Ascending aorta (tissue), 2 donors: ENCODE measurements around the gene DENND6A. TPM values are rescaled to one million over a fixed set of nuclear protein-coding genes. Genes with fewer than 3 reads are reported as not detected.

Source experiments
- DNase-seq, 2 donors: peaks; one replicate each; pipeline ENCODE4 v3.0.0-alpha.2; 2019; ENCODE audit warnings: low spot score in 2 of 2
- H3K27ac ChIP-seq, 2 donors: fragments of 200-600 bp; sonication (generic); one replicate each; pipeline ENCODE4 v1.5.1; 2016 to 2017; ENCODE audit warnings: mild to moderate bottlenecking in 1 of 2
- H3K27me3 ChIP-seq: fragments of 200-600 bp; sonication (generic); one replicate; pipeline ENCODE4 v1.5.1; 2017
- H3K36me3 ChIP-seq, 2 donors: fragments of 200-600 bp; sonication (generic); one replicate each; pipeline ENCODE4 v1.5.1; 2016
- H3K4me1 ChIP-seq, 2 donors: fragments of 200-600 bp; sonication (generic); one replicate each; pipeline ENCODE4 v1.5.1; 2016 to 2017; ENCODE audit warnings: mild to moderate bottlenecking in 1 of 2
- H3K4me3 ChIP-seq, 2 donors: fragments of 200-600 bp; sonication (generic); one replicate each; pipeline ENCODE4 v1.5.1; 2016 to 2017; ENCODE audit warnings: mild to moderate bottlenecking in 1 of 2
- H3K9me3 ChIP-seq, 2 donors: fragments of 200-600 bp; sonication (generic); one replicate each; pipeline ENCODE4 v1.5.1; 2016
- intact Hi-C: fragments of 100-400 bp; cut with DNase I; formaldehyde crosslinking; loops from one replicate; pipeline ENCODE4 v1.15.1; 2023
- total RNA-seq: library from RNA; depleted of rRNA; stranded (reverse); fragments of >200 nt; gene quantifications from one replicate; pipeline ENCODE4 v1.1.0, GENCODE V29; 2016
- TF ChIP-seq, protein P1 (sequence below), 3 experiments: fragments of 200-600 bp in 2 of 3; fragments of 450-650 bp in 1 of 3; sonication (generic) in 2 of 3; IDR thresholded peaks; one replicate each; pipeline ENCODE4 v1.5.1; 2016 to 2019; ENCODE audit warnings: antibody characterized with exemption in 3 of 3, mild to moderate bottlenecking in 1 of 3, moderate library complexity in 1 of 3

The DENND6A gene
- total RNA-seq, 1 donor from 2014 or later = 11.6 TPM

DNA sequence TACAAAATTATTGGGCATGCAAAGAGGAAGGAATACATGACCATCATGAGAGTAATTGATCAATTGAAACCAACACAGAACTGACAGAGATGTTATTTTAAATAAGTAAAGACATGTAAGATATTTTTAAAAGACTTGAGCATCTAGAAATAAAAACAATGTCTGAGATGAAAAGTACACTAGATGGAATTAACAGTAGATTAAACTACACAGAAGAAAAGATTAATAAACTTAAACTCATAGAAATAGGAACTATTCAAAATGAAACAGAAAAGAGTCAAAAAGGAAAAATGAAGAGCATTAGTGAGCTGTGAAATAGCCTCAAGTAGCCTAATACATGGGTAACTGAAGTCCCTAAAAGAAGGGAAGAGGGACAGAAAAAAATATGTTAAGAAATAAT lies 87.2 kb downstream of the DENND6A start:
- DNase-seq = no peak

DNA sequence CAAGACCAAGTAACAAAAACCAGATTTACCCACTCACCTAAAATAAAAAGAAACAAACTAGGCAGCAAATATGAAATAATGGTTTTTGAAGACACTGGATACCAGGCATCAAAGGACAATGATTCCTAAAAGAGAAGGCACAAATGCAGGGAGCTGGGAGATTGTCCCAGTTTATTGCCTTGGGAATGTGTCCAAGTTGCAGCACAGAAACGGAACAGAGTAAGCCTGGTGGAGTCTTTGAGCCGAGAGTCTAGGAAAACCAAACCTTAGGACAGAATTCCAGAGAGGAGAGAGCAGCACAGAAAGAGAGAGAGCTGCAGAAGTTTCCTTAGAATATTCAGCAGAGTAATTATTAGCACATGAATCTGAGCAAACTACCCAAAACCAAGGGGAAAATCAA lies 87.9 kb downstream of the DENND6A start:
- Histone ChIP-seq H3K9me3 (peaks cover 7 to 12% of the 10 kb centered on the region in 2 donors), H3K4me3 (no peak overlapping the region), H3K4me1 (no peaks in the 10 kb centered on the region), H3K27me3 (no peaks in the 10 kb centered on the region), H3K36me3 (peaks cover 5 to 13% of the 10 kb centered on the region in 2 donors), H3K27ac (no peak overlapping the region)
- intact Hi-C loops = no loop called here
- TF ChIP-seq, protein P1, sequence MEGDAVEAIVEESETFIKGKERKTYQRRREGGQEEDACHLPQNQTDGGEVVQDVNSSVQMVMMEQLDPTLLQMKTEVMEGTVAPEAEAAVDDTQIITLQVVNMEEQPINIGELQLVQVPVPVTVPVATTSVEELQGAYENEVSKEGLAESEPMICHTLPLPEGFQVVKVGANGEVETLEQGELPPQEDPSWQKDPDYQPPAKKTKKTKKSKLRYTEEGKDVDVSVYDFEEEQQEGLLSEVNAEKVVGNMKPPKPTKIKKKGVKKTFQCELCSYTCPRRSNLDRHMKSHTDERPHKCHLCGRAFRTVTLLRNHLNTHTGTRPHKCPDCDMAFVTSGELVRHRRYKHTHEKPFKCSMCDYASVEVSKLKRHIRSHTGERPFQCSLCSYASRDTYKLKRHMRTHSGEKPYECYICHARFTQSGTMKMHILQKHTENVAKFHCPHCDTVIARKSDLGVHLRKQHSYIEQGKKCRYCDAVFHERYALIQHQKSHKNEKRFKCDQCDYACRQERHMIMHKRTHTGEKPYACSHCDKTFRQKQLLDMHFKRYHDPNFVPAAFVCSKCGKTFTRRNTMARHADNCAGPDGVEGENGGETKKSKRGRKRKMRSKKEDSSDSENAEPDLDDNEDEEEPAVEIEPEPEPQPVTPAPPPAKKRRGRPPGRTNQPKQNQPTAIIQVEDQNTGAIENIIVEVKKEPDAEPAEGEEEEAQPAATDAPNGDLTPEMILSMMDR (IDR thresholded peaks at IDR 0.05) = no peak
- DNase-seq = no peak

More for the DNA sequence above, 87.2 kb downstream of the DENND6A start:
- H3K27me3 ChIP-seq = no peaks in the 10 kb centered on the region
- peaks cover 5 to 13% of the 10 kb centered on the region in 2 donors for H3K36me3 ChIP-seq
- H3K27ac ChIP-seq = no peak overlapping the region
- TF ChIP-seq, protein P1 (IDR thresholded peaks at IDR 0.05) = no peak
- no peak overlapping the region for H3K4me3 ChIP-seq
- intact Hi-C loops = no loop called here
- no peaks in the 10 kb centered on the region for H3K4me1 ChIP-seq
- peaks cover 7 to 13% of the 10 kb centered on the region in 2 donors for H3K9me3 ChIP-seq

GRCh38 chr3:57600195-57600594 lies 92.7 kb downstream of the DENND6A start:
- no peak for DNase-seq
- intact Hi-C loops = no loop called here
- no peaks in the 10 kb centered on the region for H3K27me3 ChIP-seq
- no peak overlapping the region for H3K4me3 ChIP-seq
- H3K27ac ChIP-seq = no peak overlapping the region
- H3K9me3 ChIP-seq = no peaks in the 10 kb centered on the region
- peaks cover 0 to 5% of the 10 kb centered on the region in 2 donors for H3K36me3 ChIP-seq
- TF ChIP-seq, protein P1 (IDR thresholded peaks at IDR 0.05) = no peak
- peaks cover 0 to 8% of the 10 kb centered on the region in 2 donors for H3K4me1 ChIP-seq

DNA sequence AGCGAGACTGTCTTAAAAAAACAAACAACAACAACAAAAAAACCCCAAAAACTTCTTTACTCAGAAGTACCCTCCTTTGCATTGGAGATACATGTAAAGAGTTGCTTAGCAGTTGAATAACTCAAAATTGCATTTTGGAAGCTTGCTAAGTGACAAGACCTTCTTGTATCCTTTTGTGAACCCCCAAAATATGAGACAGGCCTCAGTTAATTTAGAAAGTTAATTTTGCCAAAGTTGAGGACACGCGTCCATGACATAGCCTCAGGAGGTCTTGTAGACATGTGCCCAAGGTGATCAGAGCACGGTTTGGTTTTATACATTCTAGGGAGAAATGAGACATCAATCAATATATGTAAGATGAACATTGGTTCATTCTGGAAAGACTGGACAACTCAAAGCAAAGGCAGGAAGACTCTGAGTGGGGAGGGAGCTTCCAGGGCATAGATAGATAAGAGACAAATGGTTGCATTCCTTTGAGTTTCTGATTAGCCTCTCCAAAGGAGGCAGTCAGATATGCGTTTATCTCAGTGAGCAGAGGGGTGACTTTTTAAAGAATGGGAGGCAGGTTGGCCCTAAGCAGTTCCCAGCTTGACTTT lies 94.0 kb downstream of the DENND6A start:
- intact Hi-C loops = loop anchor here (5.0 kb wide), 1 partner anchor 917 kb away; the partner anchor contains the start of gene TASOR
- DNase-seq = no peak
- Histone ChIP-seq H3K4me1 (peaks cover 0 to 15% of the 10 kb centered on the region in 2 donors), H3K36me3 (no peaks in the 10 kb centered on the region), H3K9me3 (no peaks in the 10 kb centered on the region), H3K4me3 (peak overlapping the region; percentile 64 to 66), H3K27me3 (no peaks in the 10 kb centered on the region), H3K27ac (peak overlapping the region; percentile 85 to 99)
- TF ChIP-seq, protein P1 (IDR thresholded peaks at IDR 0.05) = no peak

- H3K4me1 ChIP-seq = peaks cover 0 to 29% of the 10 kb centered on the region in 2 donors
- intact Hi-C loops = loop anchor here (1.0 to 5.0 kb wide), 7 partner anchors 95 to 915 kb away; partner anchors contain the start of genes APPL1, HTD2, IL17RD and RPP14
- TF ChIP-seq, protein P1 (IDR thresholded peaks at IDR 0.05) = peak in 1 of 3 experiments; percentile 27
- H3K9me3 ChIP-seq = no peaks in the 10 kb centered on the region
- H3K36me3 ChIP-seq = no peaks in the 10 kb centered on the region
- no peaks in the 10 kb centered on the region for H3K27me3 ChIP-seq
- H3K27ac ChIP-seq = peak within 1 kb of the TSS; percentile 96 to 99
- peak within 1 kb of the TSS; percentile 80 to 95 for H3K4me3 ChIP-seq
- peak; percentile 99 to 100 for DNase-seq
These were observed 95.6 kb downstream of the DENND6A start, which contains the start of gene ARF4 for GRCh38 chr3:57597127-57597923. Gene ARF4 (minus strand): TSS chr3:57597344. CDS start chr3:57597140, 204 bp downstream.
